Activated effector memory CD4-positive, alpha-beta T cell treated with Interleukin-2 at 50 U/mL for 16 hours (primary cell): Measurements from ENCODE around the gene EFNA2.

ENCODE experiments used
- DNase-seq: peaks from one replicate; pipeline ENCODE4 v3.0.0-alpha.2; 2020

EFNA2 gene

GRCh38 chr19:1272423-1273262, 13.0 kb upstream of the EFNA2 start:
- DNase-seq = no peak

DNA sequence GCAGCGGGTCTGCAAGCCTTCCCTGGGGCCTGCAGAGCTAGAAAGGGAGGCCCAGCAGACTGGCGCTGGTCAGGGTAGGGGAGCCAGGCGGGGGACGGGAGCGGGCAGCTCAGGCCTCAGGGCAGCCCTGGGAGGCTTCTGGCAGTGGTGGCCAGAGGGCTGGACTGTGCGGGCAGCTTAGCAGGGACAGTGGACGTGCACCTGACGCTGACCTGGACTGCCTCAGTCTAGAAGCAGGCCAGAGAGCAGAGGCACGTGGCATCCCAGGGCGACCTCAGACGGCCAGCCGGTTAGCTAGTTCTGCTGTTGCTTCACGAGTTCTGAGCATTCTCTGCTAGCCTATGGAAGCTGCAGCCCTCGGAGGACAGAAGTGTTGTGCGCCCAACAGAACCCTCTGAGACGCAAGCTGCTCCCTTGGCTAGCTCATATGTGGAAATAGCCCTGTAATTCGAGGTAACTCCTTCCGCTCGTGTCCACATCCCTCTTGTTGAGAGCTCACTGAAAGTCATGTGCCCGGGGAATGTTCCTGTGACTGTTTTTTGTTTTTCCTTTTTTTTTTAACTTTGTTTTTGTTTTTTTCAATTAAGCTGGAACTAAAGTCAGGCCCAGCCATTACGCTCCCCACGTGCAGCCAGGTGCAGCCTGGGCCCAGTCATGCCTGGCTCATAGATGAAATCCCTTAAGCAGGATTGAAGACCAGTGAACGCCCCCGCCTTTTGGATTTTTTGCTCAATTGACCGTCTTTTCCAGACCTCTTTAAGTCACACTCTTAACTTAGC, 12.2 kb upstream of the EFNA2 start:
- DNase-seq = no peak

DNA sequence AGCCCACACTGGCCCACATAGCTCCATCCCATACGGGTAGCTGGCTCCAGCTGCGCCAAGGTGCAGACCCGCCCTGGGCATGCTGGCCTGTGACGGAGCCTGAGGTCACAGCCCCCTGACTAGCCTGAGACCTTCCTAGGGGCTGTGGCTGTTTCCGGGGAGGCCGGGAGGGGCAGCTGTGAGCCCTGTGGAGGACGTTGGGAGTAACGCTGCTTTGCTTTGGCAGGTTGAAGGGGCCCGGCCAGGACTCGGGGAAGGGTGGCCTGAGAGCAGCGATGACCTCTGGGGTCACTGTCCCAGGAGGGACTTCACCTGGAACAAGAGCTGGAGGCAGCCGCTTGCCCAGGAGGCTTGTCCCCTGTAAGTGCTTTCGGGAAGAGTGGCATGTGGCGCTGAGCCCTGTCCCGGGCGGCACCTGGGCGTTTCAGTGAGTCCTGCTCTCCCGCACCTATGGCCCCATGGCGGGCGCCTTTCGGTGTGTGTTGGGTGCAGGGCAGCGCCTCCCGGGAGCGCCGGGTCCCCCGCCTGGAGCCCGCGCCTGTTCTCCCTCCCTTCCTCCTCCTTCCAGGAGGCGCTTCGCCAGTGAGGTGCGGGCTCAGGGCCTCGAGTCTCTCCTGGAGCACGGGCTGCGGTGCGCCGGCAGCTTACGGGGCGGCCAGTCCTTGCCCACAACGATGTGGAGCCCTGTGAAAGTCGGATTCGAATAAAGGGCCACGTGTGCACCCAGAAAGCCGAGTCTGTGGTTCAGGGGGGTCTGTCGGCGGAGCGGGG, 11.4 kb upstream of the EFNA2 start:
- DNase-seq = no peak

DNA sequence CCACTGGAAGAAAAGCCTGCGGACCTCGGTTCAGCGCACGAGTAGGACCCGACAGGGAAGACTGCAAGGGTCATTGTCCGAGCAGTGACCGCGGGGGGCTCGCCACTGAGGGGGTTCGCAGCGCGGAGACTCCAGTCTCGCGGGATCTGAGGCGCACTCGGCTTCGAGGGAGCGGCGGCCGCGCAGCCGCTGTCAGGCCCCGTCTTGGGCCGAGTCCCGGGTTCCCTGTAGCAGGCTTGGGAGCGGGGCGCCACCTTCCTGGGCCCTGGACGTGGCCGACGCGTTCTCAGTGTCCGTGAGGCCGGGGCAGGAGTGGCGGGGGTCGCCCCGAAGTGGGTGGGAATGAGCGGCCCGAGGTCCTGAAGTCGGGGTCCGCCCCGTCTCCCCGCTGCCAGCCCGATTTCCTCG, 10.8 kb upstream of the EFNA2 start:
- no peak for DNase-seq

DNA sequence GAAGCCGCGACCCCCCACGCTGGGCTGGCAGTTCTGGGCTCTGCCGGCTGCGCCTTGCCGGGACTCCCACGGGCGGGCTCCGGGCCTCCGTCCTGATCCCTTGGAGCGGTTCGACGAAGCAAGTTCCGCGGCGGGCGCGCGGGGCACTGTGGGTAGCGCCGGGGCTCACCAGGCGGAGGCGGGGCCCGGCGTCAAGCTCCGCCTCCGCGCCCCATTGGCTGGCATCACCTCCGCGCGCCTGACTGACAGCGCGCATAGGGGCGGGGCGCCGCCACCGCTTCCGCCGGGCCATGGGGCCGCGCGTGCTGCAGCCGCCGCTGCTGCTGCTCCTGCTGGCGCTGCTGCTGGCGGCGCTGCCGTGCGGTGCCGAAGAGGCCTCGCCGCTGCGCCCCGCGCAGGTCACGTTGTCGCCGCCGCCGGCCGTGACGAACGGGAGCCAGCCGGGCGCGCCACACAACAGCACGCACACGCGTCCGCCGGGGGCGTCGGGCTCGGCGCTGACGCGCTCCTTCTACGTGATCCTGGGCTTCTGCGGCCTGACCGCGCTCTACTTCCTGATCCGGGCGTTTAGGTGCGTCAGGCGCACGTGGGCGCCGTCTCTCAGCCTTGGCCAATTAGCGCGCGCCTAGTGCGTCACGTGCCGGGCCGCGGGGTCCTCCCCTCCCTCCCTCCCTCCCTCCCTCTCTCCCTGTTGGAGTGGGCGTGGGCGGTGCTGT, 10.3 kb upstream of the EFNA2 start, which contains the start of gene FAM174C:
Gene FAM174C, plus strand, starts transcription at position 271 of the 716 bp plus-strand sequence. Its CDS starts 20 bp downstream, at position 291.
- peak; percentile 93 for DNase-seq

DNA sequence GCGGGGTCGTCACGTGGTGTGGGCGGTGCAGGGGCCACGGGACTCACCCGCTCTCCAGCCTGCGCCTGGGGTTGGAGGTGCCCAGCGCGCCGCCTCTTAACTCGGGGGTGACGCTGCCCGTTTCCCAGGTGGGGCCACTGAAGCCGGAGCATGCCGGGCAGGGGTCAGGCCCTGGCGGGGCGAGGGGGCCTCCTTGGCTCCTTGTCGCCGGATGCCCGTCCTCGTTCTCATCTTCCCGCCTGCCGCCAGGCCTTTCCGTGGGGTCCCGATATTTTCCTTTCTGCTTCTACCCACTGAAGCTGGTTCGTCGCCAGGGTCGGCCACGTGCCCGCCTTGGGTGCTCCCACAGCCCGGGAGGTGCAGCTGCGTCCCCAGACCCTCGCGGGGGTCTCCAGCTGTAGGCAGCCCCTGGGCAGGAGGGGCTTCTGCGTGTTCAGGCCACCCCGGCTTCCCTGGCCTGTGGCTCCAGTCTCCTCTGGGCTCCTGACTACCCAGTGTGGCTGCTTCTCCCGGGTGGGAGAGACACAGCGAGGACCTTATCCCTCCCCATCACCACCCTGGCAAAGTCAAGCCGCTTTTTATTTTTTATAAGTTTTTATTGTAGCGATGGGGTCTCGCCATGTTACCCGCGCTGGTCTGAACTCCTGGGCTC, 9.6 kb upstream of the EFNA2 start:
- no peak for DNase-seq

- DNase-seq = no peak
Observed at GRCh38 chr19:1276628-1277022, 9.0 kb upstream of the EFNA2 start.

DNA sequence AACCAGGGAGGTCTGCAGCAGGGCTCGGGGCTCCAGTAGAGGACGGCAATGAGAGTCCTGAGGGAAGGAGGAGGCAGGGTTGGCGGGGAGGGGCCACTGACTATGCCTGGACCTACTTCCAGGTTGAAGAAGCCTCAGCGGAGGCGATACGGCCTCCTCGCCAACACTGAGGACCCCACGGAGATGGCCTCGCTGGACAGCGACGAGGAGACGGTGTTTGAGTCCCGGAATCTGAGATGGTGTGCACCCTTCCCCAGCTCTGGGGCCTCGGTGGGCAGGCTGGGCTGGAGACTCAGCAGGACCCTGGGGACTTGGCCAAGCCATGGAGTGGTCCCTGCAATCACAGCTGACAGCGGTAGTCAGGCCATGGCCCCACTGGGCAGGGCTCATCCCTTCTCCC, 8.6 kb upstream of the EFNA2 start:
- no peak for DNase-seq

DNA sequence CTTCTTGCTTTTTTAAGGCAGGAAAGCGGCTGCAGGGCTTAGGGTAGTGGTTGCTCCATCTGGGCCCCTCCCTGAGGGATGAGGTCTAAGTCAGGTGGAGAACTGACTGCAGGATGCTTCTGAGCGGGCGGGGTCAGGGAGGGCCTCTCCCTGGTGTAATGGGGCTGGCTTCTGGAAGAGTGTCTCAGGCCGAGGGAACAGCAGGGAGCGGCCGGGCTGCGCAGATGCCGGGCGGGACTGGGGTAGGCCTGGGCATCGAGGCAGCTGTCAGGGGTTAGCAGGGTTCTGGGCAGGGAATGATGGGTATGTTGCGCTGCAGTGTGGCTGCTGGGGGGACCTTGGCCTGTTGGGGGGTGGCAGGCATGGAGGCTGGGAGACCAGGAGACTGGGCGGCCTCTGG, 7.6 kb upstream of the EFNA2 start:
- DNase-seq = no peak

DNA sequence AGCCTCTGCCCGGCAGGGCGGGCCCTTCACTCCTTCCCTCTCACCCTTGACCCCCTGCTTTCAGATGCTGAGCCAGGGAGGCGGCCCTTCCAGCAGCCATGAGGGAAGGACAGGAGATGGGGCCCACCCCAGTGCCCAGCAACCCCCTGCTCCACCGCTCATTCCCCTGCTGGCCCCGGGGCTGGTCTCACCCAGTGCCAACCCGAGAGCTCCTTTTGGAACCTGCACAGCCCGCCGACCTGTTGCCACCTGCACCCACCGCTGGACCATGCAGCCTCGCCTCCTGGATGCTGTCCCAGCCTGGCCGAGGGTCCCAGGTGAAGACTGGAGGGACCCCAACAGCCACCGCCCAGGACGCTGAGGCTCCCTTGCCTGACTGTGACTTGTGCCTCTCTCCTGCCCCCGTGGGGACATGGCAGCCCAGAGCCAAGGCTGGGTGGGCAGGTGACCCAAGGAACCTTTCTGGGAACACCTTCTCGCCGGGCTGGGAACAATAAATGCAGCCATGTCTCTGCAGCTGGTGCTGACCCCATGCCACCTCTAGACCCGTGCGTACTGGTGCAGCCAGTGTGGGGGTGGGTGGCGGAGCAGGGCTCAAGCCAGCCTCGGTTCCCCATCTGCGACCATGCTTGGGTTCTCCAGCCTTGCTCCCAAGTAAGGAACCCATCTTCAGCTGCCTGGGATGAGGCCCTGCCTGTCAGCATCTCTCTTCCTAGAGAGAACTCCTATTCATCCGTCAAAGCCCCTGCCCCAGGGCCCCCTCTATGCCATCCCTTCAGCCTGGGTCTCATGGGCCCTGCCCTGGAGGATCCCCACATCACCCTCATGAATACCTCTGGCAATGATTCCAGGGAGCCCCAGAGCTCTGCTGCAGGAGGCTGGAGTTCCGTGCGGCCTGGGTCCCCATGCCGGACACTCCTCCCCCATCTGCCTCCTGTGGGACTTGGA, 6.7 kb upstream of the EFNA2 start:
- no peak for DNase-seq

DNA sequence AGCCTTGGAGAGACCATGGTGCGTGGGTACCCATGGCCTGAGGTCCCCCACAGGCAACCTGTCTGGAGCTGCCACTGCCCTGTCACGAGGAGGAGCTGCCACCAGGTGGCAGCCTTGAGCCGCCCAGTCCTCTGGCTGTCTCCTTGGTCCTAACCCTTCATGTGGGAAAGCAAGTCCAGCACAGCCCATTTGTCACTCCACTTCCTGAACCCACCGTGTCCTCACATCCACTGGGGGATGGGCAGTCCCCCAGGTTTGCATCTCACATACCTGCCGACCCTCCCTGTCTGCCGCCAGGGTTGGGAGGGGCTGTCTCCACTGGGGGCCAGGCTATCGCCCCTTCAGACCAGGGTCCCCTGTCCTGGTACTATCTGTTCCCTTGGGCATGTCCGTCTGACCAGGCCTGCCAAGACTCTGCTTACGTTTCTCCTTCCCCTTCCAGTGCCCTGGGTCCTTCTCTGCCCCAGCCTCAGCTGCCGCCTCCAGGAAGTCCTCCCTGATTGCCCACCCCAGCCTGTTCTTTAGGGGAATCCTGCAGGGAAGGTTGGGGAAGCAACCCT, 5.8 kb upstream of the EFNA2 start:
- peak; percentile 67 for DNase-seq

DNA sequence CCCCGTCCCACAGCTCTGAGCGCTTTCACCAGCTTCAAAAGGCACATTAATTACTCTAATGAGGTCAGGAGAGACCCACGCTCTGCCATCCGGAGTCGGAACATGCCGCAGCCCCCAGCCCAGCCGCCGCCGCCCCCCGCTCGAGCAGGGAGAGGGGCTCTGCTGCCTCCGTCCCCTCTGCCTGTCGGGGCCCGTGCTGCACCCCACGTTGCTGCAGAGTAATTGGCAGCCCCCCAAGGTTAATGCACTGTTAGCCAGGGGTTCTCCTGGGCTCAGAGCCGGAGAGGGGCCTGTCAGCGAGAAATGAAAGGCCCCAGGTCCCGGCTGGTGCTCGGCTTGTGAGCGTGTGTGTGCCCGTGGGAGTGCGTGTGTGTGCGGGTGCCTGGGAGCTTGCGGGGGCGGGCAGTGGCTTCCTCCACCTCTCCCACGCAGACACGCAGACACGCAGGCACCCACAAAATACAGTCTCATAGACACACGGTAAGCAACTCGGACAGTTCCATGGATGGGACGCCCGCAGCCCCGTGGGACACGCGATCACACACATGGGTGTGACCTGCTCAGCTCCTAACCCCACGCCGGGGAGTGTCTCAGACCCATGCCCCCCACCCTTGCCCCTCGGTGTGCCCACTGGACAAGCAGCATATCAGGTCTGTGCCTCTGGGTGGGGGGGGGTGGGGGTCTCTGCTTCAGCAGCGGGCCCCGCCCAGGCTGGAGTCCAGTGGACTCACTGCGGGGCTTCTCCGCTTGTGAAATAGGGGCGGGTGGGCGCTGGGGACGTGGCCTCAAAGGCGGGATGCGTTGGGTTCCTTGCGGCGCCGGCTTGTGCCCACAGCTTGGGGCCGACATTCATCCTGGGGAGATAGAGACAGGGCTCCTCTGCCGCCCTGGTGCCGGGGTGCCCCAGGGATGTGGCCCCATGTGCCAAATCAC, 4.8 kb upstream of the EFNA2 start:
- DNase-seq = no peak

- DNase-seq = no peak
Observed at GRCh38 chr19:1281569-1282287, 3.9 kb upstream of the EFNA2 start.

DNA sequence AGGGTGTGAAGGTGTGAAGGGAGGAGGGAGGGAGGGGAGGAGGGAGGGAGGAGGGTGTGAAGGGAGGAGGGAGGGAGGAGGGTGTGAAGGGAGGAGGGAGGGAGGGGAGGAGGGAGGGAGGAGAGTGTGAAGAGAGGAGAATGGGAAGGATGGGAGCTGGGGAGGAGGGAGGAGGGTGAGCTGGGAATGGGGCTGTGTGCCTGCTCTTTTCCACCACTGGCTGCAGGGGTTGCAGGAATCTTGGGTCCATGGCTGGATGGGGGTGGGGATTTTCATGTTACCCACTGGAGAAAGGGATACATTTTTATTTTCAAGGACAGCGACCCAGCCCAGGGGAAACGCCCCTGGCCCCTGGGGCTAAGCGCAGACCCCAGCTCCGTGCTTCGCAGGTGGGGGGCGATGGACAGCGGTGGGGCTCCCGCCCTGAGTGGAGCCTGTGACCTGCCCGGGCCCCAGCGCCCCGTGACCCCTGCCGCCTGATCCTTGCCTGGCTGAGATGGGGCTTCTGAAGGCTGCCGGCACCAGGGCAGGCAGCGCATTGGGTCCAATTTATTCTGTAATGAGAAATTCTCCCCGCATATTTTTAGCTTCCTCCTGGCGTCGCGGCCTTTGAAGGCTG, 3.0 kb upstream of the EFNA2 start:
- DNase-seq = no peak

GRCh38 chr19:1283207-1283916, 2.3 kb upstream of the EFNA2 start:
- DNase-seq = no peak

DNA sequence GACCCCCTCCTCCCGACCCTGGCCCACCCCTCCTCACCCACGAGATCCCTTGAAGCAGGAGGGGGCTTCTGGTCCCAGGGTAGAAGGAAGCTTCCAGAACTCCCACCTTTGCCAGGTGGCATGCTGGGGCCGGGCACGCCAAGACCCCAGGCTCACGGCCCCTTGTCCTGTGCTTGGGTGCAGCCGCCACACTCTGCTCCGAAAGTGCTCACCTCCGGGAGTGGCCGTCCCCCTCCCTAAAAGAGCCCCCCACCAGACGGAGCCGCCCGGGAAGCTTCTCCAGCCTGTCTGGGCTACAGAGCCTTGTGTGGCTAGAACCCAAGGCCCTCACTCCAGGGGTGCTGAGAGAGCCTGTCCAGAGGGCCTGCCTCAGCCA, 1.8 kb upstream of the EFNA2 start:
- DNase-seq = no peak

DNA sequence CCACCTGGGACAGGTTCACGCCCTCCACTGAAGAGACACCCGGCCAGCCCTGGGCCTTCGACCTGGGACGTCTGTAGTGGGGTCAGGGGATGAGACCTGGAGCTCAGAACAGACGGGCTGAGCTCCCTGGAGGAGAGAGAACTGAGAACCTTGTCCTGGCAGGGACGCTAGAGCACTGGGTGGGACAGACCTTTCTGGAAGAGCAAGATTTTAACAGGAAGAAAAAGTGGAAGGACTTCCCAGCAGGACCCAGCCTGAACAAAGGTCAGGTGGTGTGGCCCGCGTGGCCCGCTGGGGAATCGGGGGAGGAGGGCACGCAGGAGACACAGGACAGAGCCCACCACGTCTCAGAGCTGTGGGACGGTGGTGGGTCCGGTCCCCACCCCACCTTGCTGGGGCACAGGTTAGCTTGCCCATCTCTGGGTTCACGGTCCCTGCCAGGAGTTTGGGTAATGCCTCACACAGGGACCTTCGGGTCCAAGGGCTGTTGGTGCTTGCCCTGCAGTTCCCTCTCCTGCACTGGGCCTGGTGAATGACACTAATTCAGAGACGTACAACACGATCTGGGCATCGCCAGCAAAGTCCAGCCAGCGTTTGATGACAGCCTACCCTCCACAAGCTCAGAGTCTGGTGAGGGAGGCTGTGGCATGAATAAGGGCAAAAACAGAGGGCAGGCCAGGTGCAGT, 1.2 kb upstream of the EFNA2 start:
- DNase-seq = no peak
